HepG2 (cell line): ENCODE data around the gene PLVAP. TPM values are rescaled to one million over a fixed set of nuclear protein-coding genes. Genes with fewer than 3 reads are reported as not detected.

Experiments used
- CENPT ChIP-seq: sonication (generic); formaldehyde crosslinking; IDR thresholded peaks from 2 replicates; pipeline ENCODE4 v1.8.0; 2022; ENCODE audit warnings: low read depth, mild to moderate bottlenecking, moderate library complexity, missing genetic modification reagents
- CSRNP2 ChIP-seq: sonication (generic); formaldehyde crosslinking; conservative IDR thresholded peaks from 2 replicates; pipeline ENCODE4 v1.8.0; 2022; ENCODE audit warnings: low read depth, missing genetic modification reagents
- GMEB1 ChIP-seq: sonication (generic); formaldehyde crosslinking; IDR thresholded peaks from 2 replicates; pipeline ENCODE4 v1.5.1; 2020; ENCODE audit warnings: missing genetic modification reagents, mild to moderate bottlenecking, borderline replicate concordance
- PHF5A ChIP-seq: IDR thresholded peaks from one replicate; pipeline ENCODE4 v1.6.1; 2018; ENCODE audit warnings: low read depth, missing genetic modification reagents; ENCODE audit not compliant: unreplicated experiment
- RORA ChIP-seq: sonication (generic); formaldehyde crosslinking; IDR thresholded peaks from 2 replicates; pipeline ENCODE4 v1.5.0; 2020; ENCODE audit warnings: mild to moderate bottlenecking, missing genetic modification reagents, moderate library complexity
- SETDB1 ChIP-seq: sonication (generic); formaldehyde crosslinking; IDR thresholded peaks from 2 replicates; pipeline ENCODE4 v1.5.1; 2020; ENCODE audit warnings: missing genetic modification reagents, mild to moderate bottlenecking, borderline replicate concordance
- SMARCC2 ChIP-seq: fragments of 450-650 bp; IDR thresholded peaks from 2 replicates; pipeline ENCODE4 v1.6.1; 2017; ENCODE audit warnings: antibody characterized with exemption, mild to moderate bottlenecking
- TAF15 ChIP-seq: fragments of 200-400 bp; formaldehyde crosslinking; IDR thresholded peaks from one replicate; pipeline ENCODE4 v1.6.1; 2018; ENCODE audit warnings: mild to moderate bottlenecking, low read depth, low read length; ENCODE audit not compliant: poor library complexity, severe bottlenecking
- TEAD3 ChIP-seq: optimal IDR thresholded peaks from 2 replicates; pipeline ENCODE3; 2016; ENCODE audit warnings: borderline replicate concordance
- ZBTB34 ChIP-seq: sonication (generic); formaldehyde crosslinking; IDR thresholded peaks from 2 replicates; pipeline ENCODE4 v1.8.0; 2022; ENCODE audit warnings: mild to moderate bottlenecking, missing genetic modification reagents
- ZBTB46 ChIP-seq: sonication (generic); formaldehyde crosslinking; IDR thresholded peaks from 2 replicates; pipeline ENCODE4 v1.4.0; 2020; ENCODE audit warnings: mild to moderate bottlenecking, missing genetic modification reagents, borderline replicate concordance
- ZNF138 ChIP-seq: sonication (generic); formaldehyde crosslinking; IDR thresholded peaks from 2 replicates; pipeline ENCODE4 v1.5.0; 2020; ENCODE audit warnings: mild to moderate bottlenecking, low read depth, missing genetic modification reagents
- ZNF143 ChIP-seq: sonication (generic); formaldehyde crosslinking; IDR thresholded peaks from 2 replicates; pipeline ENCODE4 v1.4.0; 2020; ENCODE audit warnings: missing genetic modification reagents
- ZNF276 ChIP-seq: sonication (generic); formaldehyde crosslinking; IDR thresholded peaks from 2 replicates; pipeline ENCODE4 v1.4.0; 2020; ENCODE audit warnings: mild to moderate bottlenecking, low read depth, missing genetic modification reagents
- ZNF367 ChIP-seq: sonication (generic); formaldehyde crosslinking; IDR thresholded peaks from 2 replicates; pipeline ENCODE4 v1.4.0; 2020; ENCODE audit warnings: missing genetic modification reagents, borderline replicate concordance
- ZNF430 ChIP-seq: sonication (generic); formaldehyde crosslinking; IDR thresholded peaks from 2 replicates; pipeline ENCODE4 v1.9.0; 2021; ENCODE audit warnings: mild to moderate bottlenecking, missing genetic modification reagents
- ZNF543 ChIP-seq: sonication (generic); formaldehyde crosslinking; IDR thresholded peaks from 2 replicates; pipeline ENCODE4 v1.4.0; 2020; ENCODE audit warnings: mild to moderate bottlenecking, missing genetic modification reagents
- ZNF703 ChIP-seq: sonication (generic); formaldehyde crosslinking; IDR thresholded peaks from 2 replicates; pipeline ENCODE4 v1.5.1; 2020; ENCODE audit warnings: missing genetic modification reagents, mild to moderate bottlenecking, moderate library complexity, borderline replicate concordance
- ZNF749 ChIP-seq: sonication (generic); formaldehyde crosslinking; IDR thresholded peaks from 2 replicates; pipeline ENCODE4 v1.8.0; 2022; ENCODE audit warnings: mild to moderate bottlenecking, missing genetic modification reagents, moderate library complexity, borderline replicate concordance
- polyA plus RNA-seq, 8 experiments: library from polyadenylated mRNA; depleted of rRNA in 3 of 8; stranded (reverse) in 7 of 8; unstranded in 1 of 8; fragments of >200 nt; fragmentation: Illumina TruSeq in 4 of 8; extraction: Trizol in 4 of 8; gene quantifications; 2 replicates each; pipeline versions ENCODE4 v1.2.1 to v1.2.3, GENCODE V29; 2011 to 2016; ENCODE audit warnings: low read depth in 4 of 8, missing spikeins in 1 of 8, mixed read lengths in 1 of 8; ENCODE audit not compliant: insufficient read depth in 1 of 8
- total RNA-seq, 5 experiments: library from RNA; depleted of rRNA; stranded (reverse); fragments of >200 nt; fragmentation: Illumina TruSeq; extraction: Trizol; gene quantifications; 2 replicates each; pipeline ENCODE4 v1.2.3, GENCODE V29; 2016; ENCODE audit warnings: low read depth in 1 of 5

PLVAP gene
- total and polyA plus RNA-seq, 2 of the 13 experiments (the other 11 are each of a cell fraction or from before 2014, with no cell fraction given), result 0.26 TPM; not detected in 1

GRCh38 chr19:17305517-17306284 lies 71.4 kb downstream of the PLVAP start, which contains the start of gene MRPL34 (continued):
- TF ChIP-seq ZNF430 (no peak; the same call in 1 of the 2 replicates), TAF15 (no peak), ZNF749 (no peak; the same call in 1 of the 2 replicates), CSRNP2 (CRISPR knock-in tag) (no peak), GMEB1 (CRISPR knock-in tag) (peak; percentile 59; the same call in 1 of the 2 replicates), SETDB1 (CRISPR knock-in tag) (no peak), ZNF143 (CRISPR knock-in tag) (peak; percentile 92), RORA (CRISPR knock-in tag) (no peak), PHF5A (CRISPR knock-in tag) (peak; percentile 91), ZNF703 (CRISPR knock-in tag) (no peak), ZNF276 (0 out of 2 replicates have a peak, but pooled peaks have one; percentile 45), ZNF138 (CRISPR knock-in tag) (no peak), SMARCC2 (no peak), ZNF367 (CRISPR knock-in tag) (peak; percentile 73; the same call in 1 of the 2 replicates), ZBTB34 (CRISPR knock-in tag) (peak; percentile 68; the same call in 1 of the 2 replicates), CENPT (CRISPR knock-in tag) (no peak), ZBTB46 (CRISPR knock-in tag) (no peak), TEAD3 (CRISPR knock-in tag) (peak; percentile 40), ZNF543 (CRISPR knock-in tag) (peak; percentile 83)
